C4-2B (cell line): Measurements from ENCODE around the gene DHRS7B.

Experiments used
- H3K27ac ChIP-seq: fragments of 450-650 bp; 2 replicates; pipeline ENCODE4 v1.5.1; 2017
- CTCF ChIP-seq: fragments of 450-650 bp; conservative IDR thresholded peaks from 2 replicates; pipeline ENCODE4 v1.5.1; 2017; ENCODE audit warnings: mild to moderate bottlenecking
- ZFX ChIP-seq: fragments of 450-650 bp; IDR thresholded peaks from 2 replicates; pipeline ENCODE4 v1.6.1; 2017

Gene DHRS7B

GRCh38 chr17:21166595-21167210 lies 39.9 kb downstream of the DHRS7B start:
- no peak overlapping the region for H3K27ac ChIP-seq
- TF ChIP-seq CTCF (no peak), ZFX (no peak)

- H3K27ac ChIP-seq, result no peak overlapping the region
- no peak for TF ChIP-seq CTCF
- no peak for TF ChIP-seq ZFX
Measured at GRCh38 chr17:21167303-21167702, 40.5 kb downstream of the DHRS7B start.

GRCh38 chr17:21168555-21168865 lies 41.7 kb downstream of the DHRS7B start:
- TF ChIP-seq ZFX (no peak), CTCF (no peak)
- H3K27ac ChIP-seq, result no peak overlapping the region

GRCh38 chr17:21169496-21169895 lies 42.7 kb downstream of the DHRS7B start:
- TF ChIP-seq ZFX (no peak), CTCF (no peak)

GRCh38 chr17:21170809-21171208 lies 44.0 kb downstream of the DHRS7B start:
- no peak overlapping the region for H3K27ac ChIP-seq
- TF ChIP-seq ZFX, result no peak
- no peak for TF ChIP-seq CTCF

More at GRCh38 chr17:21169496-21169895, 42.7 kb downstream of the DHRS7B start:
- H3K27ac ChIP-seq, result no peak overlapping the region

- no peak overlapping the region for H3K27ac ChIP-seq
- TF ChIP-seq ZFX (no peak), CTCF (no peak)
Measured at GRCh38 chr17:21171309-21171922, 44.7 kb downstream of the DHRS7B start.

GRCh38 chr17:21171970-21172510 lies 45.3 kb downstream of the DHRS7B start:
- no peak overlapping the region for H3K27ac ChIP-seq
- TF ChIP-seq ZFX (no peak), CTCF (no peak)
